Limb (tissue), 2 donors: ENCODE results near the gene HIKESHI.
"Not testable (repeated sequence)": the region's sequence is repeated elsewhere in the genome, so short reads cannot be mapped to it uniquely, and the experiment has no call there.

Source experiments
- DNase-seq, 2 donors: peaks; one replicate each; pipeline ENCODE4 v3.0.0-alpha.2; 2016; ENCODE audit errors: extremely low spot score in 2 of 2

HIKESHI gene, protein sequence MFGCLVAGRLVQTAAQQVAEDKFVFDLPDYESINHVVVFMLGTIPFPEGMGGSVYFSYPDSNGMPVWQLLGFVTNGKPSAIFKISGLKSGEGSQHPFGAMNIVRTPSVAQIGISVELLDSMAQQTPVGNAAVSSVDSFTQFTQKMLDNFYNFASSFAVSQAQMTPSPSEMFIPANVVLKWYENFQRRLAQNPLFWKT

DNA sequence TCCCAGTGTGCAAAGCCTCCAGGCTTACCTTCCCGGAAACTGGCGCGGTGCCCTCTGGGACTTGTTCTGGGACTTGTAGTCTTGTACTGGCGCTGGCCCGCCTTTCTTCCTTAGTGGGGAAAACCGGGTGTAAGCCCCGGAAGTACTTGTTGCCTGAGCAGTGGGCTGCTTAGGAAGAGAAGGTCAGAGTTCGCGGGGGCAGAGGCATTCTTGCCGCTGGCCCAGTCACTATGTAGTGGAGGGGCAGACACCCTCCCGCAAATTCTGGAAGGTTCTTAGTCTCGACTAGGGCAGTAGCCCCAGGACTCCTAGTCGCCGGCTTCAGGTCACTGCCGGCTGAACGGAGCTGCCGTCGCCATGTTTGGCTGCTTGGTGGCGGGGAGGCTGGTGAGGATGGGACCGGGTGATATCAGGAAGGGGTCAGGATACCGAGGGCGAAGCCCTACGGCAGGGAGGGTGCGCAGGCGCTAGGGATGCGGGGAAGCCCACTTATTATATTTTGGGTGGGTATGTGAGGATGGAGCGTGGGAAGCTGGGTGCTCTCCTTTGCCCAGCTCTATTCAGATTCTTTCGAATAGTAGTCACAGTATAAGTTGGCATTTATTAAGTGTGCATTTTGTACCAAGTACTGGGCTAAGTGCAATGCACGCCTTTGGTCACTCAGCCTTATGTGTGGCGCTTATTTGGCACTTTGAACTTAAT is at the start of gene HIKESHI:
Gene HIKESHI, plus strand, starts transcription at position 149 of the 702 bp plus-strand sequence. Its CDS starts 209 bp downstream, at position 358.
- peak; percentile 98 for DNase-seq

DNA sequence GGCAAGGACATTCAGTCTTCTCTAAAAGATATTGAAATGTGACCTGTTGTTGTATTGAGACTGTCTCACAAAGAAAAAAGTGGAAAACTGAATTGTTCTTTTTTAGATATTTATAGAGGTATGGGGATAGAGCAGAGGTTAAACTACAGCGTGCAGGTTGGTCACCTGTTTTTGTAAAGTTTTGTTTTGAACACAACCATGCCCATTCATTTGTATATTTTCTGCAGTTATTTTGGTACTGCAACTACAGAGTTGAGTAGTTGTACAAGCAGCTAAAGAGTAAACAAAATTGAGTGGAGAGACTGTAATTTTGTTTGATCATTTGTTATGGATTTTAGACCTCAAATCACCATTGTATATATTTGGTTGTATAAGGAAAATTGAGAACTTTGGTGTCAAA is 46.1 kb upstream of the HIKESHI start:
- DNase-seq, result no peak

DNA sequence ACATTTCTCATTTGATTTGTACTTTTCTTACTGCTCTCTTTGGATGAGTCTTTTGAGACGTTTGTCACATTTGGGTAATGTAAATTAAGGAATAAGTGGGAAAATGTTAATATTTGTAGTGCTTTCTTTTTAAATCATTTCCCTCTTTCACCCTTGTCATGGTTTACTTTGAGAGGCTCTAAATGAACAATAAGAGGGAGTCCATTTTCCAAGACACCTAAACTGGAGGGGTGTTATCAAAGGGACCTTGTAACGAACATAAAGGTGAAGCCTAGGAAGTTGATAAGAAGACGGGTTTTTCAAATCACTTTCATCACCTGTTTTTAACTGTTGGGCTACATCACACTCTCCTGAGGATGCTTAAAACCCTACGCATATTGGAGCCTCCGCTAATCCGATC is 45.4 kb upstream of the HIKESHI start:
- no peak for DNase-seq

DNA sequence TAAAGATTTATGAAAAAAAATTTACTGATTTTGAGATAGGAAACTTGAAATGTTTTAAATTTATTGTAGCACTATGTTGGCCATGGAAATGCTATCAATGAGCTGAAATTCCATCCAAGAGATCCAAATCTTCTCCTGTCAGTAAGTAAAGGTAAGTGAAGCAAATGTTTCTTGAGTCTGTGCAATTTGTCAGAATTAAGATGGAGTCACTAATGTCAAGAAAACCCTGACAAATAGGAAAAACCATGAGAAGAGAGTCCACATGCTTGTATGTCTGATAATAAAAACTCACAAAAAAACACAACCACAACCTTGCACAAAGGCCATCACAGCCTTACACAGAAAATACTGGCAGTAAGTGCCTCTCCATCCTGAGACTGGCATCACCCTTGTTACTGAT is 44.6 kb upstream of the HIKESHI start:
- no peak for DNase-seq

DNA sequence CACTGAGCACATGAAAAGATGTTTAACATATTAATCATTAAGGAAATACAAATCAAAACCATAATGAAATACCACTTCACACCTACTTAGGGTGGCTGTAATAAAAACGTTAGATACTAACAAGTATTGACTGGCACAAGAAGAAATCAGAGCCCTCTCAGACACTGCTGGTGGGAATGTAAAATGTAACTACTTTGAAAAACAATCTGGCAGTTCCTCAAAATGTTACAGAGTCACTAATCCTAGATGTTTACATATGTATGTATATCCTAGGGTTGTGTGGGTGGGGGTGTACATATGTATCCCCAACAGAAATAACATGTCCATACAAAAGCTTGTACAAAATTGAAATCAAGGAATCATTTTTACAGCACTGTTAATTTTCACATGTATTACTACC is 42.3 kb upstream of the HIKESHI start:
- DNase-seq, result no peak

DNA sequence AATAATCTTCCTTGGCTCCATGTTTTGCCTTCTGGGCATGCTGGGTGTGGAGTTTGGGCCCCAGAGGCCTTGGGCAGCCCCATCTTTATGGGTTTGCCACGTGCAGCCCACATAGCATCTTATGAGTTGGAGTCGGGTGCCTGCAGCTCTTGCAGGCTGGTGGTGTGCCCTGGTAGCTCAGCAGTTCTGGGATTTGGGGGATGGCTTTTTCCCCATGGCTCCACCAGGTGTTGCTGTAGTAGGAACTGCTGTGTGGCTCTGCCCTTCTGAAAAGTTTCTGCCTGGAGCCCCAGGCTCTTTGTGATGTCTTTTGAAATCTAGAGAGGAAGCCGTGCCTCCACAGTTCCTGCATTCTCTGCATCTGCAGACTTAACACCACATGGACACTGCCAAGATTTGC is 40.7 kb upstream of the HIKESHI start:
- no peak for DNase-seq

DNA sequence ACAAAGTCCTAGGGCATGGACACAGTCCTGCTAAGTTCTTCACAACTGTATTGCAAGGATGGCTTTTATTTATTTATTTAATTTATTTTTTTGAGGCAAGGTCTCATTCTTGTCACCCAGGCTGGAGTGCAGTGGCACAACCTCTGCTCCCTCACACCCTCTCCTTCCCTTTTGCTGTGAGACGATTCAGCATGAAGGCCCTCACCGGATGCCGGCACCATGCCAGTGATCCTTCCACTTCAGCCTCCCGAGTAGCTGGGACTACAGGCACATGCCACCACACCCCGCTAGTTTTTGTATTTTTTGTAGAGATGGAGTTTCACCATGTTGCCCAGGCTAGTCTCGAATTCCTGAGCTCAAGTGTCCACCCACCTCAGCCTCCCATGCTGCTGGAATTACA is 39.7 kb upstream of the HIKESHI start:
- no peak for DNase-seq

DNA sequence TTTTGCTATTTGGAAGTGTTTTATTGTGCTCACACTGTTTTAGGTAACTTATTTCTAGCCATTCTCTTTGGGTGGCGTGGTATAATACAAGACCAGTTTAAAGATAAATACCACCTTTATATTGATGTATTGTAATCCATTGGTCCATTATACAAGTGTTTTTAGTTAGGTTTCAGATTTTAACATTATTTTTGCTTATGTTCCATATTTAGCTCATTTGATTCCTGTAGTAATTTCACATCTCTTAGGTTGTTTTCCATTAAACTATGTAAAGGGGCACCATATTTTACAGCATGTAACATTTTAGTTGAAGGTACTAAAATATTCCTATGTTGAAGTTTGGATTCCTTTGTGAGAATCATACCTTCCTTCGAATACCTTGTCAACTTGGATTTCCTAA is 37.4 kb upstream of the HIKESHI start:
- no peak for DNase-seq

DNA sequence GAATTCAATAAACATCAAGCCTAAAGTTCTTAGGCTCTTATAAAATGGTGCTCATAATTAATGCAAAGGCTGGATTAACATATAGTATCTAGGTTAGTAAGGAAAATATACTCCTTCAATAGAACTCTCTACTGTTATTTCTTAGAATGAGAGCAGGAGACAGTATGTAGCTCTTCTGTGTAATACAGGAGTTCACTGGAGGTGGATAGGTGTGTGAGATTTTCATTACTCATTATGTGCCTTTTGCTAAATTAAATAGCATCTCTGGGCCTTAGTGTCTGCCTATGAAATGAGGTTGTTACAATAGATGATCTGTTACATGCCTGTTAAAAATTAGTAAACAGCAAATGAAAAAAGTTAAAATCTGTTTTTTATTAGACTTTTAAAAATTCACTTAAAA is 36.8 kb upstream of the HIKESHI start:
- DNase-seq, result no peak

DNA sequence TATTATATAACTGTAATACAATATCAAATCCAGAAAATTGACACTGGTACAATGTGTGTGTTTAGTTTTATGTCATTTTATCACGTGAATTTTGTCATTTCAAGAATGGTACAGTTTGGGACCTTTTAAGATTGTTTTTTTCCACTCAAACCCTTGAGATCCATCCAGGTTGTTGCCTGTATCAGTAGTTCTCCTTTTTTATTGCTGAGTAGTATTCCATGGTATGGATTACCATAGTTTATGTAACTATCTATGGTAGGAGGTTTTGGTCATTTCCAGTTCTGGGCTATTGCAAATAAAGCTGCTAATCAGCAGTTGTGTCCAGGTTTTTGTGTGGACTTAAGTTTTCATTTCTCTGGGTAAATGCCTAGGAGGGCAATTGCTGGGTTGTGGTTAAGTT is 32.4 kb upstream of the HIKESHI start:
- no peak for DNase-seq

DNA sequence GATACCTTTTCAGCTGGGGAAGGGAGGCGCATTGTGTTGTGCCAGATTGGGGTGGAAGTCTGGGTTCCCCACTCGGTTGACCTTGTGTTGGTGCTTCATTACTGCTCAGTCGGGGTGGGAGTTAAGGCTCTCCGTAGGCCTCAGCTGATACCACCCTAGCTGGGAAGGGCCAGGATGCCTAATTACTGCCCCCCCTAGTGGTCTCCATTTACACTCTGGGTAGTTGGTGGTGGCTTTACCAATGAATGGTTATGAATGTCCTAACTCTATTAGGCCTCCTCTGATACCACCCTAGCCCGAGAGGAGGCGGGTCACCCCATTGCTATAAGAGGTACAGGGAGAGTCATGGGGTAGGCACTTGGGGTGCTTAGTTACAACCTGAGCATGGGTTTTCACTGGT is 27.5 kb upstream of the HIKESHI start:
- DNase-seq, result no peak

DNA sequence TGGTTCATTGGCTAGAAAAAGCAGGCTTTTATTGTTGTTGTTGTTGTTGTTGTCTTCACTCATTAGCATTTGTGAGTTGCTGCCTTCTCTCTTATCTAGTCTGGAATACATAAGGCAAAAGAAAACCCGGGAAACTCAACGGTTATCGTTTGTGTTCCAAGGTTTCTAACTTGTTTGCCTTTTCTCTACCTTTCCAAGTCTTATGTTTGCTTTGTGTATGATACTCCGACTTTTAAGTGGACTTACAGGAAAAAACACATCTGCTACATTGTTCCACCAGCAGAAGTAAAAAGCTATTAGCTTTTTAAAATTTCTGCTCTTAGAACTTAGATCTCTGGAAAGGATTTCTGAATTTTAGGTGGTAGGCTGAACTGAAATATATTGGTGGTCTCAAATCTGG is 27.0 kb upstream of the HIKESHI start:
- no peak for DNase-seq

DNA sequence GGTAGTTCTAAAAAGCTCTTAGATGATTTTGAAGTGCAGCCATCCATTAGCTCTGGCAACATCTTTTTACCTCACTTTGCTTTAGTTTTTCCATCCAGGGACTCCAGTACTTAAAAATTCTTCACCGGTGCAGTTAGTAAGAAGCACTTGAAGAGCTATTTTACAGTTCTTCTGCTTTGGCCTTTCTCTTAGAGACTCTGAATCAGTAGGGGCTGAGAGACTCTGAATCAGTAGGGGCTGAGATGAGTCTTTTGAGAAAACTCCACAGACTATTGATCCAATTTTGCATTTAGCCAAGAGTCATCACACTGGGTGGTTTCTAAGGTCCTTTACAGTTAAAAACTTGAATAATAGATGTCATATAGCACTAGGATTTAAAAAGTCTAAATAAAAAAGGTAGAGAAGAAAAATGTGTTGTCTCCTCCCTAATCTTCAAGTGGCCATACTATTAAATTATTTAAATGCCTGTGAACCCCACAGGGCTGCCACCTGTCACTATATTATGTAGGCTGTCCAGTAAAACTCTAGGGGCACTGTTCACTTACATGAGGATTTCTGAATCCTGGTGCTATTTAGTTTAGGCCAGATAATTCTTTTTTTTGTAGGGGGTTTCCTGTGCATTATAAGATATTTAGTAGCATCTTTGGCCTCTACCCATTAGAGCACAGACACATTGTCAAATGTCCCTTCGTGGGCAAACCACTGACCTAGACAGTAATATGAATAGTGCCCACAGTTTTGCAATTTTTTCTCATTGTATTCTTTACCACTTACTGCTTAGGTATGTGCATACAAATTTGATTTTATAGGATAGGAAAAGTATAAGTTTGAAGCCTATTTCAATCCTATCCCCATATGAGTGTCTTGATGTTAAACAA is 26.3 kb upstream of the HIKESHI start:
- no peak for DNase-seq

DNA sequence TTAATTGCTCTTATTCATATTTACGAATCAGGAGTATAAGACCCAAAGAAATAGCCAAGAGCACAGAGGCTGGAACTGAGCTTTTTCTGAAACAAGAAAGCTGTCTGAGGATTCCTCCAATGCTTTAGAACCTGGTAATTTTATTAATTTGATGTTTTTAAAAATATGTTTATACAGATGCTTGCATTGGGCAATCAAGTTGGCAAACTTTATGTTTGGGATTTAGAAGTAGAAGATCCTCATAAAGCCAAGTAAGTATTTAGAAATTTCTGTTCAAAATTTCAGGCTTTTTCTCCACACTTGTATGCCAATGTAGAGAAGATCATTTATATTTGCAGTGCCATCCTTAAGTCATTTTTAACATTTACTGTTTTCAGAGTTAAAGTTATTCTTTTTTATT is 24.3 kb upstream of the HIKESHI start:
- no peak for DNase-seq

DNA sequence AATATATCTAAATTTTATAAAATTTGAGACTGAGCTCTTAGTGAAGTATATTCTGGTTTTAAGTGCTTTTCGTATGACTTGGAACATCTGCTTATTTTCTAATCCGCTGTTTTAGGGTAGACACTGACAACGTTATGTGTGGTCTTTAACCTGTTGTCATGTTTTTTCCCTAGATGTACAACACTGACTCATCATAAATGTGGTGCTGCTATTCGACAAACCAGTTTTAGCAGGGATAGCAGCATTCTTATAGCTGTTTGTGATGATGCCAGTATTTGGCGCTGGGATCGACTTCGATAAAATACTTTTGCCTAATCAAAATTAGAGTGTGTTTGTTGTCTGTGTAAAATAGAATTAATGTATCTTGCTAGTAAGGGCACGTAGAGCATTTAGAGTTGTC is 23.8 kb upstream of the HIKESHI start:
- DNase-seq, result no peak

DNA sequence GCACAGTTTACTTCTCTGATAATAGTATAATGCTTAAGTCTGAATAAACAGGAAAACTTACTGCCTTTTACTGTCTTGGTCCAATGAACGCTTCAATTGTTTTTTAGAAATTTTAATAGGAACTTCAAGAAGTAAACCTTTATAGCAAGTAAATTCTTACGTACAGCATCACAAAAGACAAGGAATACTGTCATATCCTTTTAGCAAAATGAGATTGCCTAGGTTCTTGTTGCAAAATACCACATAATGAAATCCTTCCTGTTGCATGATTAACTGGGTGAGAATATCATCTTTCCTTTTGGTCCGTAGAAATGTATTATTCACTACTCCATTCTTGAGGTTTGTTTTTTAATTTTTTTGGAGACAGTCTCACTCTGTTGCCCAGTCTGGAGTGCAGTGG is 22.3 kb upstream of the HIKESHI start:
- DNase-seq, result no peak

DNA sequence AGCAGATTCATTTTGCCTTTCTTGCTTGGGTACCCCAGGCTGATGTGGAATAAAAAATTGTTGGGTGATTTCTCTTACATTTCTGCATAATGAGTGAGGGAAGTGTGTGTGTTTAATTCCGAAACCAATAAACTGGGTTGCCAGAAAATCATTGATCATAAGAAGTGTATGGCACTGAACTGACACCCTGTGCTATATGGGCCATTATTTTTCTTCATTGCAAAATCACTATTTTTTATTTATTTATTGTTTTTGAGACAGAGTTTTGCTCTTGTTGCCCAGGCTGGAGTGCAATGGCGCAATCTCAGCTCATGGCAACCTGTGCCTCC is 14.6 kb upstream of the HIKESHI start:
- DNase-seq, result no peak

DNA sequence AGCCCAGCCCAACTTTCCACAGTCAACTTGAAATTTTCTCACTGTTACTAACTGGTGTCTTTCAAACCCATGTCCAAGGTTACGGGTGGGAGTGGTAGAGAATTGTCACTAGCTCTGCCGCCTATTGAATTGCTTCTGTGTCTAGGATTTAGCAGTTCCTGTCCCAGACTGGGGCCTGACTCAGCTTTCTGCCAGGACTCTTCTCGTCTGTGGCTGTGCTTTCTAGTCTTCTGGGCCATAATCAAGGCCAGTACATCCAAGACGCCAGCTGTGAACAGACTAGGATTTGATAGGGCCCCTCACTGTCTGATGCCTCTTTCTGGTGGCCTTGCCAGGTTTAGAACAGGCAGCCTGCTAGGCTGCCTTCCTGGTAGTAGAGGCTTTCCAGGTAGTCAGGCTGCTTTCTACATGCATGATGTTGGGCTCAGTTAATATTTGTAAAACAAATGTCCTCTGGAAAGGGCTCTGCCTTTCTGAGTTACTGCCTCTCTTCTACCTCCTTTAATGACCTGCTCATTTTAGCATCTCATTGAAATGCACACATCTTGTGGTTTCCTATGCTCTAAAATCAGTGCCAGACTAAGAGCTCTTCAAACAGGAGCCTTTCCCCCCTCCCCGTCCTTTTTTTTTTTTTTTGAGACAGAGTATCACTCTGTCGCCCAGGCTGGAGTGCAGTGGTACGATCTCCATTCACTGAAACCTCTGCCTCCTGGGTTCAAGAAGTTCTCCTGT is 13.1 kb upstream of the HIKESHI start:
- no peak for DNase-seq

DNA sequence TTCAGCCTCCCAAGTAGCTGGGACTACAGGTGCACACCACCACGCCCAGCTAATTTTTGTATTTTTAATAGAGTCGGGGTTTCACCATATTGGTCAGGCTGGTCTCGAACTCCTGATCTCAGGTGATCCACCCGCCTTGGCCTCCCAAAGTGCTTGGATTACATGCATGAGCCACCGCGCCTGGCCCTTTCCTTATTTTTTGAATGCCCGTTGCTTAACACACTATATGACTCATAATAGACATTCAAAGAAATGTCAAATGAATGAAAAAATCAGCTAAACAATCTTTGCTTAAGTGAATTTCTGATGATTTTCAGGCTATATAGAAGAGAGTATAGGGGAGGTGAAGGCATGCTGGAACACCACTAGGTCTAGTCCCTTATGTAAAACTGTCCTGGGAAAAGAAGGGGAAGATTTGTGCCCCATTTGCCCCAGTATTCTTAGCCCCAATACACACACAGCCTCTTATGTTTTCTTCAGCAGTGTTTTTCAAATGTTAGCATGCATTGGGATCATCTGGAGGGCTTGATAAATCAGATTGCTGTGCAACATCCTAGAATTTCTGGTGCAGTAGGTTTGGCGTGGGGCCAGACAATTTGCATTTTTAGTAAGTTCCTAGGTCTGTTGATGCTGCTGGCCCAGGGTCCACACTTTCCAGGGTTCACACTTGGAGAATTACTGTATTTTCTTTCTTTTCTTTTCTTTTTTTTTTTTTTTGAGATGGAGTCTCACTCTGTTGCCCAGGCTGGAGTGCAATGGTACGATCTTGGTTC is 12.3 kb upstream of the HIKESHI start:
- DNase-seq, result not testable (repeated sequence)

DNA sequence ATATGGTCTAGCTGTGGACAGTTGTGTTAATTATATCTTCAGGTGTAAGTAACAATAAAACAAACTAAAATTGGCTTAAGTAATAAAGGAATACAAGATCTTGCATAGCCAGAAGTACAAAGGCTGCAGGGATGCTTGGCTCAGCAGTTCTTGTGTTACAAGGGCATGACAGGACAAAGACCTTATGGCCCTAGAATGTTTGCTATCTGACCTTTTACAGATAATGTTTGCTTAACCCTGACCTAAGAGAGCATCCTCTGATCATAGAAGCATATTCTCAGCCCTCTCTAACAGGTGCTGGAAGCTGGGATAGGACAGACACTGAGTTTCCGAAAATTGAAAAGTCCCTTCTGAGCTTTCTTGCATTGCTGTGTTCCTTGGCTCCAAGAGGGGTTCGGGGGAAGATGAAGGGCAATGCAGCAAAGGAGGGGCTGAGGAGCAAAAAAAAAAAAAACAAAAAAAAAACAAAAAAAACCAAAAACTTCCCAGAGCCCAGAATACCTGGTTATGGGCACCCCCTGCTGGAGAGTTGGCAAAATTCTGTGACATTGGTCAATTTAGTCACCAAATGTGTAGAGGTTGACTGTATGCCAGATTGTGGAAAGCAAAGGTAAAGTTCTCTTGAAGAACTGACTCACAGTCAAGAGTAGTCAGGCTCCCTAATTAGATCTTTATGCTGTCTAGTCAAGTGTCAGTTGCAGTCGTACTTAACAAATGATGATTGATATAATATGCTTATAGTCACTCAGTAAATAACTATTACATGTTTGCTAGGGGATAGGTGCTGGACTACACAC is 10.4 kb upstream of the HIKESHI start:
- peak; percentile 32 to 61 for DNase-seq
